GM08714 (cell line): ENCODE data around the gene UBAP1.
"Not testable (repeated sequence)": the region's sequence is repeated elsewhere in the genome, so short reads cannot be mapped to it uniquely, and the experiment has no call there.

Experiments used
- H3K4me3 ChIP-seq: fragments of 200-500 bp; sonication (Bioruptor generic); 2 replicates; pipeline ENCODE4 v1.5.1; 2014; ENCODE audit warnings: mild to moderate bottlenecking, low read length, inconsistent platforms
- ZNF274 ChIP-seq: IDR thresholded peaks from 2 replicates; pipeline ENCODE4 v1.6.1; 2012; ENCODE audit warnings: mild to moderate bottlenecking, low read depth, low read length

Gene UBAP1

GRCh38 chr9:34197756-34198711 is 19.2 kb downstream of the UBAP1 start:
- no peak for TF ChIP-seq ZNF274
- H3K4me3 ChIP-seq: no peak overlapping the region

DNA sequence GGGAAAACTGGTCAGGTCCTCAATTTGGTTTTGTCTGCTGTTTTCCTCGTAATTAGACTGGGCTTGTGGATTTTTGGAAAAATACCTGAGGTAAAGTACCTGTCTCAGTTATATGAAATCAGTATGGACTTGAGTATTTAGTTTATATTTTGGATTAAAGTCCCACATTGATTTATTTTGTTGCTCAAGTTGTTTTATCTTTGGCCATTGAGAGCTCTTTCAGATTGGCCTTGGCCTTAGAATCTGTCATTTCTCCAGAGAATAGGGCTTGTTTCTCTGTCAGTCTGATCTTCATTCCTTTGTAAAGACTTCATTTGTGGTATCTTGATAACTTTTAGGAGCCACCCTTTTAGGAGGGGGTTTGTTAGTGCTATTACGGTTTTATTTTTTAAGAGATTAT is 21.2 kb downstream of the UBAP1 start:
- no peak overlapping the region for H3K4me3 ChIP-seq
- TF ChIP-seq ZNF274: no peak

DNA sequence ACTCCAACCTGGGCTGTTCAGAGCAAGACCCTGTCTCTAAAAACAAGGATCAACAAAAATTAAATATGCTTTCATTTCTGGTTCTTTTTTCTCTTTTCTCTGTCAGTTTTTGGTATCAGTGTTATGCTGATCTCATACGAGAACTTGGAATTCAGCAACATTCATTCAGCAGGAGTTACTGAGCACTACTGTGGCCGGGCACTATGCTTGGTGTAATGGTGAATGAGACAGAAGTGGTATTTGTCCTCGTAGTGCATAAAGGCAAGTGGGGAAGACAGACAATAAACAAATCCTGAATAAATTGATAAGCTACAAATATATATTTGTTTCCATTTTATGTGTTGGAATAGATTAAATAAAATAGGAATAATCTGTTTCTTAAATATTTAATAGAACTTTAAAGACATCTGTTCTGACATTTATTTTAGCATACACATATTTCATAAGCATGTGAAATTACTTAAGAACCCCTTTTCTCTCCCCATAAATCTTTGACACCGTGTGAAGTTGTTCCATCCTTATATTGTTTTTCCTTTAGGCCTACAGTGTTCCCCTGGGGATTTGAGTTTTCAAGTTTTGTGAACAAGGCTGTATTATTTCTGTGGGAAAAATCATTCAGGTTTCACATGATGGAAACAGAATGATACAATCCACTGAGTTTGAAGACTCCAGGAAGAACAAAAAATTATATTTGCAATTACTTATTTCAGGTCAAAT is 24.6 kb downstream of the UBAP1 start:
- no peak overlapping the region for H3K4me3 ChIP-seq
- TF ChIP-seq ZNF274: no peak

DNA sequence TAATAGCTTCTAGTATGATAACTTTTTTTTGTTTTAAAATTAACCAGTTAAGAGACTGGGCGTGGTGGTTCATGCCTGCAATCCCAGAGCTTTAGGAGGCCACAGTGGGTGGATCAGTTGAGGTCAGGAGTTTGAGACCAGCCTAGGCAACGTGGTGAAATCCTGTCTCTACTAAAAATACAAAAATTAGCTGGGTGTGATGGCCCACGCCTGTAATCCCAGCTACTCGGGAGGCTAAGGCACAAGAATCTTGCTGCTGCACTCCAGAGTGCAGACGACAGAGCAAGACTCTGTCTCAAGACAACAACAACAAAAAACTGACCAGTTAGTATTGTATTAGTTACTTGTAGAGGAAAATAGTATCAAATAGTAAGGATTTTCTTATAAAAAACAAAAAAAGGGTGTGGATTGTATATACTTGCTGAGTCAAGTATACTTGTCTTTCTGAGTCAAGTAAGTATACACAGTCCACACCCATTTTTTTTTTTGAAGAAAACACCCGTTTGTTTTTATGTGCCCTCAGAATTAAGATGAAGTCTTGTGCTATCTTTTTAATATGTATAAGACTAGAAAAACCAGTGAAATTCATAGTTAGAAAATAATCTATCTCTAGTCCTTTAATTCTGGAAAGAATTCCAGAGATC is 25.3 kb downstream of the UBAP1 start:
- no peak overlapping the region for H3K4me3 ChIP-seq
- TF ChIP-seq ZNF274: no peak

DNA sequence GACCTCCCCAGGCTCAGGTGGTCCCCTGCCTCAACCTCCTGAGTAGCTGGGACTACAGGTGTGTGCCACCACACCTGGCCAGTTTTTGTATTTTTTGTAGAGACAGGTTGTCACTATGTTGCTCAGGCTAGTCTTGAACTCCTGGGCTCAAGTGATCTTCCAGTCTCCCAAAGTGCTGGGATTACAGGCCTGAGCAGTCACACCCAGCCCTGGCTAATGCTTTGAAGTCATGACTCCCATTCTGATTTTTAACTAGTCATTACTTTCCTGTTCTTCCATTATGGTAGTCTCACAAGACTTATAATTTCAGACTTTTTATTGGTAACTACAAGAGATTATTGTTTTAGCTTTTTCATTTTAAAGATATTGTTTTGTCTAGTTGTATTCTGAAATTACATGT is 26.3 kb downstream of the UBAP1 start:
- TF ChIP-seq ZNF274: no peak
- H3K4me3 ChIP-seq: no peak overlapping the region

DNA sequence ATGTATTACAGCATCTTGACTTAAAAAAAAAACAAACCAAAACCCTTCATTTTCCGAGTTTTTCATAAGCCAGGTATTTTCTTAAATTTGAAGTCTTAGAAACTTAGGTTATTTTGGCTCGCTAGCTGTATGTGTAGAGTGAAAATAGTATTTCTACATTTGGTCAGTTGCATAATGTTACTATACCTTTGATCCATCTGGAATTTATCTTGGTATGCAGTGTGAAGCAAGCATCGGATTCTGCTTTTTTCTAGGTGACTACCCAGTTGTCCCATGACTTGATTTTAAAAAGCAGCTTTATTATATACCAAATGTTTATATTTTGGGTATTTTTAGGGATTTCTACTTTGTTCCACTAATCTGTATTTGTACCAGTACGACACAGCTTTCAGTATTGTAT is 27.7 kb downstream of the UBAP1 start:
- H3K4me3 ChIP-seq: no peak overlapping the region
- no peak for TF ChIP-seq ZNF274

GRCh38 chr9:34211395-34211794 is 32.6 kb downstream of the UBAP1 start:
- no peak overlapping the region for H3K4me3 ChIP-seq
- no peak for TF ChIP-seq ZNF274

- H3K4me3 ChIP-seq: not testable (repeated sequence)
Observed at GRCh38 chr9:34214354-34215000, 35.6 kb downstream of the UBAP1 start.

- no peak overlapping the region for H3K4me3 ChIP-seq
- TF ChIP-seq ZNF274: no peak
Observed at GRCh38 chr9:34216325-34216724, 37.5 kb downstream of the UBAP1 start.

GRCh38 chr9:34217015-34217414 is 38.2 kb downstream of the UBAP1 start:
- not testable (repeated sequence) for H3K4me3 ChIP-seq

DNA sequence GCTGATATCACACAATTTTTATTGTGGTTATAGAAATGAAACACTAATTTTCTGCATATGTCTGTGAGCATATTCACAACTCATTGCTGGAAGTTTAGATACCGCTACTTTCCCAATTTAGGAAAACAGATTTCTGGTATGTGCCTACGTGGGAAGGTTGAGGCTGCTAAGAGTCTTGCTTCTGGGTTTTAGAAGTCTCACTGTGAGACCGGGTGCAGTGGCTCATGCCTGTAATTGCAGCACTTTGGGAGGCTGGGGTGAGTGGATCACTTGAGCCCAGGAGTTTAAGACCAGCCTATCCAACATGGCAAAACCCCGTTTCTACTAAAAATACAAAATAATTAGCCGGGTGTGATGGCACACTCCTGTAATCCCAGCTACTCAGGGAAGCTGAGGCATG is 39.6 kb downstream of the UBAP1 start:
- no peak for TF ChIP-seq ZNF274
- H3K4me3 ChIP-seq: no peak overlapping the region

DNA sequence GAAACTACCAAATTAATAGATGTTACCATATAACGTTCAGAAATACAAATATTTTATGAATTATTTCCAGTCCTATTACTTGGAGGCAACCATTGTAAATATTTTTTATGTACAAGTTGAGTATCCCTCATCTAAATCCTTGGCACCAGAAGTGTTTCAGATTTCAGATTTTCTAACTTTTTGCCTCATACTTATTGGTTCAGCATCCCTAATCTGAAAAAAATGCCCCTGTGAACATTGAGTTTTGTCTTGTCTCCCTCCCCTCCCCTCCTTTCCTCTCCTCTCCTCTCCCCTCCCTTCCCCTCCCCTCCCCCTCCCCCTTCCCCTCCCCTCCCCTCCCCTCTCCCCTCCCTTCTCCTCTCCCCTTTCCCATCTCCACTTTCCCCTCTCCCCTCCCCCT is 40.6 kb downstream of the UBAP1 start:
- TF ChIP-seq ZNF274: no peak
- H3K4me3 ChIP-seq: no peak overlapping the region

DNA sequence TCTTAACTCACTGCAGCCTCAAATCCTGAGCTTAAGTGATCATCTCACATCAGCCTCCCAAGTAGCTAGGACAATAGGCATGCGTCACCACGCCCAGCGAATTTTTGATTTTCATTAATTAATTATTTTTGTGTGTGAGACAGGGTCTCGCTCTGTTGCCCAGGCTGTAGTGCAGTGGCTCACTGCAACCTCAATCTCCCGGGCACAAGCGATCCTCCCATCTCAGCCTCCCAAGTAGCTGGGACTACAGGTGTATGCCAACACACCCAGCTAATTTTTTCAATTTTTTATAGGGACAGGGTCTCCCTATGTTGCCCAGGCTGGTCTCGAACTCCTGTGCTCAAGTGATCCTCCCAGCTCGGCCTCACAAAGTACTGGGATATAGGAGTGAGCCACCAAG is 41.4 kb downstream of the UBAP1 start:
- no peak overlapping the region for H3K4me3 ChIP-seq
- no peak for TF ChIP-seq ZNF274

- H3K4me3 ChIP-seq: no peak overlapping the region
- no peak for TF ChIP-seq ZNF274
Observed at GRCh38 chr9:34224349-34224748, 45.5 kb downstream of the UBAP1 start.

GRCh38 chr9:34226144-34226760 is 47.4 kb downstream of the UBAP1 start:
- not testable (repeated sequence) for H3K4me3 ChIP-seq
